AG04450 (cell line): ENCODE data around the gene ITIH4. TPM values are rescaled to one million over a fixed set of nuclear protein-coding genes. Genes with fewer than 3 reads are reported as not detected.

Experiments used
- CTCF ChIA-PET: fragments of 300-600, 350-600 bp; formaldehyde crosslinking; extraction: SDS; loops from one replicate; lab custom pipeline; 2022; ENCODE audit warnings: antibody characterized with exemption, inconsistent platforms; lab: Charles Lee
- POLR2A ChIA-PET: fragments of 350-600 bp; formaldehyde crosslinking; extraction: SDS; loops from one replicate; lab custom pipeline; 2021; ENCODE audit warnings: antibody characterized with exemption, inconsistent platforms; lab: Yijun Ruan, JAX
- DNase-seq: peaks from one replicate; pipeline ENCODE4 v3.0.0-alpha.2; 2011; ENCODE audit warnings: low read depth, low spot score
- H3K27ac ChIP-seq: one replicate; pipeline ENCODE4 v1.5.1; 2012; ENCODE audit warnings: low read depth, low read length, control low read depth
- H3K27me3 ChIP-seq: one replicate; pipeline ENCODE4 v1.6.0; 2012; ENCODE audit warnings: low read length; ENCODE audit not compliant: control insufficient read depth, insufficient read depth
- H3K4me3 ChIP-seq: 2 replicates; pipeline ENCODE4 v1.5.1; 2011; ENCODE audit warnings: mild to moderate bottlenecking, low read depth, low read length, control low read depth
- H3K9me3 ChIP-seq: 2 replicates; pipeline ENCODE4 v1.5.1; 2012; ENCODE audit warnings: low read length; ENCODE audit not compliant: control insufficient read depth, insufficient read depth
- polyA plus RNA-seq: library from polyadenylated mRNA; depleted of rRNA; stranded (reverse); fragments of >200 nt; gene quantifications from 2 replicates; pipeline ENCODE4 v1.2.3, GENCODE V29; 2011
- TF ChIP-seq, protein P1 (sequence below): IDR thresholded peaks from 2 replicates; pipeline ENCODE4 v1.5.1; 2011; ENCODE audit warnings: low read depth, low read length, control low read depth, inconsistent platforms

Gene ITIH4
- polyA plus RNA-seq, 1 experiment, result 0.64 TPM

DNA sequence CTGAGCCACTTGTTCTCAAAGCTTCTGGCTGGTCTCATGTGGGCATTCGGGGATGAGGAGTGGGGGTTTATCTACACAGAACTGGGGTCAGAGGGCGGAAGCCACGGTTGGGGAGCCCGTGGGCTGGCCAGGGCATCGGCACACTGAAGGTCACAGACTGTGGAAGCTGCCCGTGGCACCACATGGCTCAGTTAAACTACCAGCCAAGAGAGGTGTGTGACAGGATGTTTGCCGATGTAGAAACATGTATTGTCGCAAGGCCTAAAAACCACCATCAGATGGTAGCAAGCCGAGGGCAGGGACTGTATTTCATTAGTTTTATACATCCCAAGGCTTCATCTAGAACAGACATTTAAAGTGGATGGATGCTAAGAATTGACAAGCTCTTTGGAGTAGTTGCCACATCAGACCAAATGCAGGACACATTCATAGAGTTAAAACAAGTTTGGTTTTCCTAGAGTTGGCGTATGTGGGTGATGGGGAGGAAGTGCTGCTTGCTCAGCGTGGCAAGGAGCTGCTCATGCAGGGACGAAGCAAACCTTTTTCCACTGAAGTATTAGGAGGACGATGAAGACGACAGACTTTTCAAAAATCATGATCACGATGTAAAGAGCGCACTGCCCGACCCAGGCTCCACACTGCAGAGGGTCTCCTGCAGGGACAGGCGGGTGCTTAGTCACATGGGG is 14.0 kb upstream of the ITIH4 start:
- Histone ChIP-seq H3K27ac (no peak overlapping the region), H3K4me3 (no peak overlapping the region), H3K9me3 (no peaks in the 10 kb centered on the region), H3K27me3 (no peaks in the 10 kb centered on the region)
- ChIA-PET POLR2A (no interaction called here), CTCF (no interaction called here)
- TF ChIP-seq, protein P1, sequence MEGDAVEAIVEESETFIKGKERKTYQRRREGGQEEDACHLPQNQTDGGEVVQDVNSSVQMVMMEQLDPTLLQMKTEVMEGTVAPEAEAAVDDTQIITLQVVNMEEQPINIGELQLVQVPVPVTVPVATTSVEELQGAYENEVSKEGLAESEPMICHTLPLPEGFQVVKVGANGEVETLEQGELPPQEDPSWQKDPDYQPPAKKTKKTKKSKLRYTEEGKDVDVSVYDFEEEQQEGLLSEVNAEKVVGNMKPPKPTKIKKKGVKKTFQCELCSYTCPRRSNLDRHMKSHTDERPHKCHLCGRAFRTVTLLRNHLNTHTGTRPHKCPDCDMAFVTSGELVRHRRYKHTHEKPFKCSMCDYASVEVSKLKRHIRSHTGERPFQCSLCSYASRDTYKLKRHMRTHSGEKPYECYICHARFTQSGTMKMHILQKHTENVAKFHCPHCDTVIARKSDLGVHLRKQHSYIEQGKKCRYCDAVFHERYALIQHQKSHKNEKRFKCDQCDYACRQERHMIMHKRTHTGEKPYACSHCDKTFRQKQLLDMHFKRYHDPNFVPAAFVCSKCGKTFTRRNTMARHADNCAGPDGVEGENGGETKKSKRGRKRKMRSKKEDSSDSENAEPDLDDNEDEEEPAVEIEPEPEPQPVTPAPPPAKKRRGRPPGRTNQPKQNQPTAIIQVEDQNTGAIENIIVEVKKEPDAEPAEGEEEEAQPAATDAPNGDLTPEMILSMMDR, result no peak
- DNase-seq, result no peak

DNA sequence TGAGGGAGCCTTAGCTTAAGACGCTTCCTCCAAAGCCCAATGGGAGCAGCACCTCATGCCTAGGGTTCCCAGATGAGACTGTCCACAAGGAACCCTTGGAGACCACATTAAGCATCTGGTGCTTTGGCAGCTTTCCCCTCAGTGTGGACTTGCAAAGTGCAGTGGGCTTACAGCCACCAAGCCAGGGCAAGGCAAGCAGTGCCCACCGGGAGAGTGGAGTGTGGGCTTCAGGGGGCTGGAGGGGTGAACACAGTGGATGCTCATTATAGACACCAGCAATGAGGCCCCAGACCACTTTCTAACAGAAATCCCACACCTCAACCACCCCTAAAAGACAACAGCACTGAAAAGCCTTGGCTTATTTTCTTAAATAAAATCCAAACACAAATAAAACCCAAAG is 13.4 kb upstream of the ITIH4 start:
- Histone ChIP-seq H3K4me3 (no peak overlapping the region), H3K27me3 (no peaks in the 10 kb centered on the region), H3K27ac (no peak overlapping the region), H3K9me3 (no peaks in the 10 kb centered on the region)
- DNase-seq, result no peak
- TF ChIP-seq, protein P1, result no peak
- POLR2A ChIA-PET, result no interaction called here
- CTCF ChIA-PET, result interaction anchor here (1.1 kb wide), 1 partner anchor 91 kb away, joined by 3 read pairs; no protein-coding TSS in a partner anchor

DNA sequence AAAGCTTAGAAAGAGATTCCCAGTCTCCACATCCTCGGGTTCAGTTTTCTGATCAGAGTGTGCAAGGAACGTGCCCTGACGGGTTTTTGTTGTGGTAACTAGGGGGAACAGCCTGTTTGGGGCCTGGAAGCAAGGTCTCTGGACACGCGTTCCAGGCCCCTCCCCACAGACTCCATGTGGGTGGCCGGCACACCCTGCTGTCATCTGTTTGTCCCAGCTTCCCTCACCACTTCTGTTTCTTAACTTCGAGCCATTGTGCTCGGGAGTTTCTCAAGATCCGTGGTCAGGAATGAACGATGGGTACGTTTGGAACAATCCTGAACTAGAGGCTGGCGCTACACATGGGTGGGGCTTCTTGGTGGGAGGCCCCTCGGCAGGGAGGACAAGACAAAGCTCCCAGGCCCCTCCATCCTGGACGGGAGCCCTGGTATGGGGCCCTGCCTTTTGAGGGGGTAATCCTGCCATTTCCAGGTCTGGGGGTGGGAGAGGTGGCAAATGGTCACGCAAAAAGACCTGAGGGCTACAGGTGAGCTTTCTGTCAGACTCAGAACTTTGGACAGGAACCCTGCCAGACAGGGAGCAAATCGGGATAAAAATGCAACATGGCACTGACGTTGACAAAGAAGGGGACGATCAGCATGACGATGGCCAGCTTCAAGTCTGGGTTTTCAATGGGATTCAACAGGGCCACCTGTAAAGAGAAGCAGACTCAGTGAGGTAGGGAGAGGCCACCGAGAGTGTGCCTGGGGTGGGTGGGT is 12.8 kb upstream of the ITIH4 start:
- no peaks in the 10 kb centered on the region for H3K9me3 ChIP-seq
- CTCF ChIA-PET, result interaction anchor here (1.1 kb wide), 2 partner anchors 92 to 267 kb away, joined by 3 read pairs; no protein-coding TSS in a partner anchor
- no peak overlapping the region for H3K4me3 ChIP-seq
- POLR2A ChIA-PET, result interaction anchor here (0.6 kb wide), 1 partner anchor 9 kb away, joined by 4 read pairs; the partner anchor contains the start of gene MUSTN1
- no peaks in the 10 kb centered on the region for H3K27me3 ChIP-seq
- no peak overlapping the region for H3K27ac ChIP-seq
- TF ChIP-seq, protein P1, result no peak
- no peak for DNase-seq

DNA sequence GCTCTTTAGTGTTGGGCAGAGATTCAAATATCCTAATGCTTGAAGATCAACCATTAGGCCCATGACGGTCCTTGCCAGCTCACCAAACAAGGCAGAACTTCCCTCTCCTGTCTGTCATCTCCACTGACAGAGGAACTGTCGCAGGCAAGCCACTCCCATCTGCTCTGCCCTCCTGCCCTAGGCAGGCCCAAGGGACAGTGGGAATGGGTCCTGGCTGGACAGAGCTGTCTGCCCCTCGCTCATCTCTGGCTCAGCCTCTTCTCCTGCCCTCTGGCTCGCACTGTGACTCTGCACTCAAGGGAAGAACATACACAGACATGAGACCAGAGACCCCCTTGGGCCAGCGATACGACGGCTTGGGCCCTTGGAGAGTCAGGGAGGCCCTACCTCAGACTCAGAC is 12.0 kb upstream of the ITIH4 start:
- POLR2A ChIA-PET, result no interaction called here
- Histone ChIP-seq H3K27ac (no peak overlapping the region), H3K9me3 (no peaks in the 10 kb centered on the region), H3K27me3 (no peaks in the 10 kb centered on the region), H3K4me3 (no peak overlapping the region)
- CTCF ChIA-PET, result interaction anchor here (1.1 kb wide), 1 partner anchor 268 kb away, joined by 3 read pairs; no protein-coding TSS in a partner anchor
- DNase-seq, result no peak
- TF ChIP-seq, protein P1, result no peak

DNA sequence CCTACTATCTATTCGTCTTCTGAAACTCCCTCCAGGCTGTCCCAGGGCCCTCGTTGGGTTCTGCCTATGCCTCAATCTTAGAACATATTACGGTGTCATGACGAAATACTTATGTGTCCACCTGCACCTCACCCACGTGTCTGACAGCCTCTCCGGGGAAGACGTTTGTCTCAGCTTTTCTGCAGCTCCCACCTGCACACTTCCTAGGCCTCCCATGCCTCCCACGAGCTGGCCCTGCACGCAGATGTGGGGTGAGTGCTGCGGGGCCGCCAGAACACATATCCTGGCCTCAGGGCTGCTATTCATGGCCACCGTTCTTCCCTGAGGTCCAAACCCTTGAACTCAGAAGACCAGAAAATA is 11.5 kb upstream of the ITIH4 start:
- POLR2A ChIA-PET, result no interaction called here
- DNase-seq, result no peak
- TF ChIP-seq, protein P1, result no peak
- no peak overlapping the region for H3K4me3 ChIP-seq
- no peak overlapping the region for H3K27ac ChIP-seq
- no peaks in the 10 kb centered on the region for H3K27me3 ChIP-seq
- CTCF ChIA-PET, result no interaction called here
- H3K9me3 ChIP-seq, result no peaks in the 10 kb centered on the region
